Right kidney (tissue), 1 donor: ENCODE results near the gene CHPF2.

Experiments used
- DNase-seq: peaks from one replicate; pipeline ENCODE4 v3.0.0-alpha.2; 2016

CHPF2 gene

GRCh38 chr7:151202836-151203235, 29.4 kb upstream of the CHPF2 start:
- no peak for DNase-seq

GRCh38 chr7:151204383-151205032, 27.8 kb upstream of the CHPF2 start:
- no peak for DNase-seq

- DNase-seq, result no peak
Measured at GRCh38 chr7:151205730-151206129, 26.6 kb upstream of the CHPF2 start.

GRCh38 chr7:151206914-151207313, 25.4 kb upstream of the CHPF2 start:
- no peak for DNase-seq

- no peak for DNase-seq
Measured at GRCh38 chr7:151207315-151207714, 25.0 kb upstream of the CHPF2 start.

GRCh38 chr7:151207804-151208203, 24.5 kb upstream of the CHPF2 start:
- no peak for DNase-seq

- no peak for DNase-seq
Measured at GRCh38 chr7:151208253-151208862, 23.9 kb upstream of the CHPF2 start.

- no peak for DNase-seq
Measured at GRCh38 chr7:151209588-151209987, 22.7 kb upstream of the CHPF2 start.

GRCh38 chr7:151210087-151210854, 22.0 kb upstream of the CHPF2 start, which contains the start of gene H2BK1:
H2BK1 (minus strand) TSS chr7:151210488; CDS start chr7:151210318, 170 bp downstream.
- DNase-seq, result no peak

GRCh38 chr7:151211155-151211772, 21.0 kb upstream of the CHPF2 start:
- no peak for DNase-seq

GRCh38 chr7:151212626-151213025, 19.7 kb upstream of the CHPF2 start:
- no peak for DNase-seq

GRCh38 chr7:151213826-151214225, 18.5 kb upstream of the CHPF2 start:
- no peak for DNase-seq

- DNase-seq, result no peak
Measured at GRCh38 chr7:151215396-151215795, 16.9 kb upstream of the CHPF2 start.

GRCh38 chr7:151218170-151218569, 14.1 kb upstream of the CHPF2 start:
- no peak for DNase-seq

GRCh38 chr7:151223728-151224127, 8.6 kb upstream of the CHPF2 start:
- DNase-seq, result no peak

- no peak for DNase-seq
Measured at GRCh38 chr7:151225948-151226510, 6.3 kb upstream of the CHPF2 start.

- DNase-seq, result no peak
Measured at GRCh38 chr7:151226560-151226874, 5.8 kb upstream of the CHPF2 start.

- peak; percentile 87 for DNase-seq
Measured at GRCh38 chr7:151226875-151227782, 5.2 kb upstream of the CHPF2 start, which contains the start of gene ABCF2. ABCF2 (minus strand) TSS chr7:151227205; CDS start chr7:151226458, 747 bp downstream.

GRCh38 chr7:151228024-151228866, 4.0 kb upstream of the CHPF2 start:
- DNase-seq, result no peak

- DNase-seq, result no peak
Measured at GRCh38 chr7:151229249-151229648, 3.0 kb upstream of the CHPF2 start.

GRCh38 chr7:151231080-151231479, 1.2 kb upstream of the CHPF2 start:
- DNase-seq, result no peak
